GM19395 (cell line): ENCODE measurements around the gene EDC3.
"Not testable (repeated sequence)": the region's sequence is repeated elsewhere in the genome, so short reads cannot be mapped to it uniquely, and the experiment has no call there.

Source experiments
- ATAC-seq: cut with Tn5 transposase; IDR thresholded peaks from one replicate; pipeline ENCODE4 v1.9.1; 2021; ENCODE audit warnings: mild to moderate bottlenecking, moderate library complexity; ENCODE audit not compliant: unreplicated experiment

The EDC3 gene

GRCh38 chr15:74653426-74654102 lies 42.3 kb downstream of the EDC3 start:
- ATAC-seq = no peak

- no peak for ATAC-seq
Observed at GRCh38 chr15:74651242-74651741, 44.5 kb downstream of the EDC3 start.

GRCh38 chr15:74648051-74648842 lies 47.6 kb downstream of the EDC3 start:
- no peak for ATAC-seq

- ATAC-seq = no peak
Observed at GRCh38 chr15:74646480-74646879, 49.3 kb downstream of the EDC3 start.

GRCh38 chr15:74643665-74644204 lies 52.1 kb downstream of the EDC3 start:
- no peak for ATAC-seq

GRCh38 chr15:74642734-74643664 lies 52.8 kb downstream of the EDC3 start:
- ATAC-seq = no peak

GRCh38 chr15:74642348-74642733 lies 53.5 kb downstream of the EDC3 start:
- no peak for ATAC-seq

GRCh38 chr15:74641151-74641550 lies 54.7 kb downstream of the EDC3 start:
- ATAC-seq = no peak

GRCh38 chr15:74636984-74637383 lies 58.8 kb downstream of the EDC3 start:
- no peak for ATAC-seq

GRCh38 chr15:74635228-74635627 lies 60.6 kb downstream of the EDC3 start:
- no peak for ATAC-seq

GRCh38 chr15:74633781-74634180 lies 62.0 kb downstream of the EDC3 start:
- ATAC-seq = no peak

- no peak for ATAC-seq
Observed at GRCh38 chr15:74632601-74633000, 63.2 kb downstream of the EDC3 start.

- no peak for ATAC-seq
Observed at GRCh38 chr15:74631935-74632560, 63.8 kb downstream of the EDC3 start.

- no peak for ATAC-seq
Observed at GRCh38 chr15:74631408-74631807, 64.4 kb downstream of the EDC3 start.

- ATAC-seq = no peak
Observed at GRCh38 chr15:74631087-74631385, 64.8 kb downstream of the EDC3 start.

- no peak for ATAC-seq
Observed at GRCh38 chr15:74630284-74631086, 65.3 kb downstream of the EDC3 start.

GRCh38 chr15:74629696-74630095 lies 66.1 kb downstream of the EDC3 start:
- not testable (repeated sequence) for ATAC-seq

GRCh38 chr15:74628949-74629348 lies 66.9 kb downstream of the EDC3 start:
- ATAC-seq = no peak

- no peak for ATAC-seq
Observed at GRCh38 chr15:74628199-74628598, 67.6 kb downstream of the EDC3 start.

GRCh38 chr15:74627766-74628165 lies 68.1 kb downstream of the EDC3 start:
- no peak for ATAC-seq
